Mesothelial cell of epicardium (in vitro differentiated cells): Measurements from ENCODE around the gene LMO1. TPM values are rescaled to one million over a fixed set of nuclear protein-coding genes. Genes with fewer than 3 reads are reported as not detected.

Experiments
- DNase-seq, 2 experiments: peaks; one replicate each; pipeline ENCODE4 v3.0.0; 2021; ENCODE audit warnings: low spot score in 2 of 2; ENCODE audit not compliant: unreplicated experiment in 2 of 2
- H3K27ac Mint-ChIP-seq: 2 replicates; pipeline ENCODE4 v1.8.0; 2021; ENCODE audit warnings: mixed read lengths
- H3K27me3 Mint-ChIP-seq: 2 replicates; pipeline ENCODE4 v1.8.0; 2021; ENCODE audit warnings: low read depth, mixed read lengths
- H3K36me3 Mint-ChIP-seq: 2 replicates; pipeline ENCODE4 v1.8.0; 2021; ENCODE audit warnings: mixed read lengths
- H3K4me1 Mint-ChIP-seq: 2 replicates; pipeline ENCODE4 v1.8.0; 2021; ENCODE audit warnings: mixed read lengths
- H3K4me3 Mint-ChIP-seq: 2 replicates; pipeline ENCODE4 v1.8.0; 2021; ENCODE audit warnings: mild to moderate bottlenecking, moderate library complexity, mixed read lengths
- H3K9me3 Mint-ChIP-seq: 2 replicates; pipeline ENCODE4 v1.8.0; 2021; ENCODE audit warnings: mixed read lengths
- total RNA-seq: library from RNA; stranded (reverse); gene quantifications from 3 replicates; pipeline ENCODE4 v1.2.1, GENCODE V29; 2021
- TF ChIP-seq, protein P1 (sequence below): fragments of 200-600 bp; sonication (generic); IDR thresholded peaks from one replicate; pipeline ENCODE4 v1.5.0; 2021; ENCODE audit warnings: antibody characterized with exemption; ENCODE audit not compliant: unreplicated experiment

LMO1 gene
- total RNA-seq, 1 donor from 2014 or later: 4.1 TPM

DNA sequence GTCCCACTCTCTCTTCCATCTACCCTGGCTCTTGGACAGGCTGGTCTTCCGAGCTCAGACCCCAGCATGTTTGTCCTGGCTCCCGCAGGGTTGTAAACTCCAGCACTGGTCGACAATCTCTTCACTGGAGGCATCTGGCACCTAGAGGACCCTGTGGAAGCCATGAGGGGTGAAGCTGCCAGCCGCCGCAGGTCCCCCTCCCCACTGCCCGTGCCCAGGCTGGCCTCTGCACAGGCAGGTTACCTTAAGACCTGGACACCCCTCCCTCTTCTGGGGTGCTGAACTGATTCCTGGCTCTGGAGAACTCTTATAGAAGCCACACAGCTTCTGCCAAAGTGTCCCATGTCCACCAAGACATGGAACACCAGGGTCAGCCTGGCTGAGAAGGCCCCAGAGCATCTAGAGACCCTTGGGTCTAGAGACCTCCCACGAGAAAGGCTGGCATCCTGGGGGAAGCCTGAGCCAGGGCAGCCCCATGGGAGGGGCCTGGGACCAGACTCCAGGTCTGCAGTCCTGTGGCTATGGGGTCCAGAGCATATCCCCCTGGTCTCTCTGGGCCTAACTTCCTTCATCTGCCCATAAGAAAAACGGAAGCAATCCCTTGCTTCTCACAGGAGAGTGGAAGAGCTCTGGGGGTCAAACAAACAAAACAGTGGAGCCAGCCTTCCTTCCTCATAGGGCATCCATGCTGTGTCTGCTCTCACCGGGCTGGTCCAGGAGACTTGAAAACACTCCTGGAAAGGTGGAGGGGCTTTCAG lies 30.6 kb downstream of the LMO1 start:
- no peaks in the 10 kb centered on the region for H3K27me3 Mint-ChIP-seq
- H3K36me3 Mint-ChIP-seq: no peaks in the 10 kb centered on the region
- peaks cover 55% of the 10 kb centered on the region for H3K4me1 Mint-ChIP-seq
- H3K4me3 Mint-ChIP-seq: no peak overlapping the region
- H3K27ac Mint-ChIP-seq: peak overlapping the region; percentile 26
- DNase-seq: no peak
- no peaks in the 10 kb centered on the region for H3K9me3 Mint-ChIP-seq
- TF ChIP-seq, protein P1, sequence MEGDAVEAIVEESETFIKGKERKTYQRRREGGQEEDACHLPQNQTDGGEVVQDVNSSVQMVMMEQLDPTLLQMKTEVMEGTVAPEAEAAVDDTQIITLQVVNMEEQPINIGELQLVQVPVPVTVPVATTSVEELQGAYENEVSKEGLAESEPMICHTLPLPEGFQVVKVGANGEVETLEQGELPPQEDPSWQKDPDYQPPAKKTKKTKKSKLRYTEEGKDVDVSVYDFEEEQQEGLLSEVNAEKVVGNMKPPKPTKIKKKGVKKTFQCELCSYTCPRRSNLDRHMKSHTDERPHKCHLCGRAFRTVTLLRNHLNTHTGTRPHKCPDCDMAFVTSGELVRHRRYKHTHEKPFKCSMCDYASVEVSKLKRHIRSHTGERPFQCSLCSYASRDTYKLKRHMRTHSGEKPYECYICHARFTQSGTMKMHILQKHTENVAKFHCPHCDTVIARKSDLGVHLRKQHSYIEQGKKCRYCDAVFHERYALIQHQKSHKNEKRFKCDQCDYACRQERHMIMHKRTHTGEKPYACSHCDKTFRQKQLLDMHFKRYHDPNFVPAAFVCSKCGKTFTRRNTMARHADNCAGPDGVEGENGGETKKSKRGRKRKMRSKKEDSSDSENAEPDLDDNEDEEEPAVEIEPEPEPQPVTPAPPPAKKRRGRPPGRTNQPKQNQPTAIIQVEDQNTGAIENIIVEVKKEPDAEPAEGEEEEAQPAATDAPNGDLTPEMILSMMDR: no peak

DNA sequence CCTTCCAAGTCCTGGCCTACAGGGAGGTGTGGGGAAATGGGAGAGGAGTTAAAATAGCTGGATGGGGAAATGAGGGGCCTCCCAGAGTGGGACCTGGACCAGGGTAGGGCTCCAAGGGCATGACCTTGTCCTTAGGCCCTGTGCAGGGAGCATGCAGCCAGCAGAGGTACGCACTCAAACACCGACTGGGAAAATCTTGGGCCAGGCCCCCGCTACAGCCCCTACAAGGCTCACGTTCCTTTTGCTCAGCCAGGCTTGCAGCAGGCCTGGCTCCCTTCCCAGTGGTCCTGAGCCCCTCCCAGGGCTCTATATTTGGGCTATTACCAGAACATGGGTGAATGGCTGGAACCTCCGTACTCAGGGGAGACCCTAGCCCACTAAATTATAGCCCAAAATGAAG lies 31.3 kb downstream of the LMO1 start:
- TF ChIP-seq, protein P1: no peak
- Mint-ChIP-seq H3K27me3 (no peaks in the 10 kb centered on the region), H3K27ac (no peak overlapping the region), H3K9me3 (no peaks in the 10 kb centered on the region), H3K4me1 (peaks cover 55% of the 10 kb centered on the region), H3K36me3 (no peaks in the 10 kb centered on the region), H3K4me3 (no peak overlapping the region)
- no peak for DNase-seq

DNA sequence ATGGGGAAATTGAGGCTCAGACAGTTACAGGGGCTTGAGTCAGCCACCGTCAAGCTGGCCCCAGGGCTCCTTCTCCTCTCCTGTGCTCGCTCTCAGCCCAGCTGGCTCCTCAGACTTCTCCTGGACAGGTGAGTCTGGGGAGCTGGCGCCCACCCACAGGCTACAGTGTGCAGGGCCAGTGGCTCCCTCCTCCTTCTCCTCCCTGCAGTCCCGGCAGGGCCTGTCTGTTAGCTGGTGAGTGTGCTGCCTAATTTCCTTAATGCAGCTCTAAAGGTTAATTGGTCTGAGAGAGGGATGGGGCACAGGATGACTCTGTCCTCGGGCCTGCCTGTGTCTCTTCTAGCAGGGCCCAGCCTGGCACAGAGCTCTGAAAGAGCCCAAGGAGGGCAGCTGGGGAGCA lies 31.7 kb downstream of the LMO1 start:
- peak overlapping the region; percentile 50 for H3K27ac Mint-ChIP-seq
- peaks cover 55% of the 10 kb centered on the region for H3K4me1 Mint-ChIP-seq
- no peak for DNase-seq
- TF ChIP-seq, protein P1: no peak
- no peaks in the 10 kb centered on the region for H3K36me3 Mint-ChIP-seq
- no peaks in the 10 kb centered on the region for H3K9me3 Mint-ChIP-seq
- no peaks in the 10 kb centered on the region for H3K27me3 Mint-ChIP-seq
- no peak overlapping the region for H3K4me3 Mint-ChIP-seq

DNA sequence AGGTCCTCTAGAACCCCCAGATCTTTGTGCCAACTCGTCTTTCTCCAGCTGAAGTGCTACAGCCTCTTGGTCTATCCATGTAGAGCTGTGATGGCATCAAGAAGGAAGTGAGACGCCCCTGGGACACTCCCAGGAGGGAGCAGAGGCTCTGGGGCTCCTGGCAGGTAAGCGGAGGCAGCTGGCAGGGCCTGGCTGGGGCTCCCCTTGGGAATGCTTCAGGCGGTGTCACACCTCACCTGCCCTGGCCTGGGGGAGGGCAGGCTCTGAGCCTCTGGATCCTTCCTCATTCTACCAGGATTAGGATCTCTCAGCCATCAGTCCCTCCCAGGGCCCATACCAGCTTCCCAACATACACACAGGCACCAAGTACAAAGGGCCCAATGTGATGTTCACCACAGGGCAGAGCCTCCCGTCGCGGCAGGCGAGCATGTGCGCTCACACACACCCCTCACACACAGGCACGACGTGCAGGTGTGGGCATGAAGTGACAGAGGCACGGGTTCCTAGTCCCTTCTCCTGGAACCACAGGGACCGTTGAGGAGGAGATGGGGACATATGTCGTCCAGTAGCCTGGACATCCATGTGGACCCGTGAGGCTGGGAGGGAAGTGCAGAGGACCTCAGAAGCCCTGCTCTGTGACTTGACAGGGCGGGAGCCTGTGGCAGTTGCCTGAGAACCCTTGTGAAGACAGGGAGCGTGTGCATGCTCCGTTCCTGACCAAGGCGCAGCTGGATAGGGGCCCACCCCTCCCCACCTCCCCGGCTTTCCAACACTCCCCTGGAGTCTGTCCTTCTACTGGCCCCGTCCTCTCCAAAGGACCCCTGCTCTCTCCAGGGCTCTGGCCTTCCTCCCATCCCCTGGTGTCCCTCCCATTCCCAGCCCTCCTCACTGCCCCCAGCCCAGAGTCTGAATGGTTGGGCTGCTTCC lies 32.5 kb downstream of the LMO1 start:
- no peak for DNase-seq
- Mint-ChIP-seq H3K9me3 (no peaks in the 10 kb centered on the region), H3K4me1 (peaks cover 55% of the 10 kb centered on the region), H3K27ac (no peak overlapping the region), H3K27me3 (no peaks in the 10 kb centered on the region), H3K36me3 (no peaks in the 10 kb centered on the region), H3K4me3 (no peak overlapping the region)
- TF ChIP-seq, protein P1: no peak

DNA sequence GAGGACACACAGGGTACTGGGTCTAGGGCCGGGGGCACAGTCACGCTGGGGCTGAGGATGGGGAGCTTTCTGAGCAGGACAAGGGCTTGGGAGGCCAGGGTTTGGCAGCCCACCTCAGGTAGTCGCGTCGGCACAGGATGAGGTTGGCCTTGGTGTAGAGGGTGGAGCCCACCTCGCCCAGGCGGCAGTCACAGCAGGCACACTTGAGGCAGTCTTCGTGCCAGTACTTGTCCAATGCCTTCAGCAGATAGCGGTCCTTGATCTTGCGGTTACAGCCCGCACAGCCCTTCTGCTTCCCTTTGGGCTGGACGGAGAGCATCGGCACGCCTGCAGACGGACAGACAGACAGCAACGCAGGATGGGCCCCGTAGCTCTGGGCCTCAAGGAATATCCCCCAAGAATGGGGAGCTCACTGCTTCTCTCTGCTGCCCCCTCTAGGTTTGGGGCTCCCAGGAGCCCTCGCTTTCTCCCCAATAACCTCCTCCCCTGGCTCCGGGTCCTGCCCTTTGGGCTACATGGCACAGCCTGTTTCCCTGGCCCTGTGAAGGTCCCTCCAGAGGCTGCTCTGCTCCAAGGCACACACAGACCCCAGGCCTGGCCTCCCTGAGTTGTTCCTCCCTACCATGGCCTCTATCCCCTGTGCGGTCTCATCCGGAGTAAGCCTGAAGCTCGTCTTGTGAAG lies 33.4 kb downstream of the LMO1 start:
- no peak for DNase-seq
- no peaks in the 10 kb centered on the region for H3K36me3 Mint-ChIP-seq
- no peaks in the 10 kb centered on the region for H3K9me3 Mint-ChIP-seq
- peaks cover 56% of the 10 kb centered on the region for H3K4me1 Mint-ChIP-seq
- no peak overlapping the region for H3K4me3 Mint-ChIP-seq
- TF ChIP-seq, protein P1: no peak
- no peak overlapping the region for H3K27ac Mint-ChIP-seq
- H3K27me3 Mint-ChIP-seq: peaks cover 2% of the 10 kb centered on the region
